K562 (cell line): ENCODE measurements around the gene ZNF275. TPM values are rescaled to one million over a fixed set of nuclear protein-coding genes. Genes with fewer than 3 reads are reported as not detected.
A peak's percentile ranks its signal among the peaks of the same experiment; 100 is the strongest.

Experiments
- ATAC-seq: fragments of 200-7000 bp; cut with Tn5 transposase; 3 replicates; pipeline ENCODE4 v1.9.1; 2020; ENCODE audit warnings: moderate library complexity
- BruUV-seq: library from RNA; stranded (reverse); fragments of 400-500 nt; replicated peaks from 2 replicates; lab custom pipeline; 2021; lab: Mats Ljungman, UMichigan
- CTCF ChIA-PET: fragments of 300-600 bp; formaldehyde crosslinking; extraction: SDS; loops from one replicate; lab custom pipeline; 2021; ENCODE audit warnings: low intra/inter-chr PET ratio; lab: Yijun Ruan, JAX
- POLR2A ChIA-PET: fragments of 300-600, 350-650 bp; sonication (Branson Sonifier 250); formaldehyde crosslinking; extraction: SDS; loops from one replicate; lab custom pipeline; 2021; ENCODE audit warnings: antibody characterized with exemption, inconsistent platforms; lab: Yijun Ruan, JAX
- DNase-seq, 4 experiments: peaks; one replicate each; pipeline versions ENCODE4 v3.0.0 to v3.0.0-alpha.2; 2011 to 2018; ENCODE audit warnings: low spot score in 3 of 4, mixed read lengths in 3 of 4; ENCODE audit errors: extremely low read depth in 1 of 4
- FAIRE-seq: peaks from 2 replicates; lab custom pipeline; 2011; peaks lifted over from hg19 to GRCh38; lab: Jason Lieb, UNC
- H2AFZ ChIP-seq: 2 replicates; pipeline ENCODE4 v1.6.0; 2011; ENCODE audit warnings: low read depth, low read length, control low read depth, inconsistent platforms
- H3K27ac ChIP-seq: fragments of 200-600 bp; 3 replicates; pipeline ENCODE4 v1.8.0; 2011; ENCODE audit warnings: low read depth, mild to moderate bottlenecking, control low read depth, inconsistent platforms, low read length, moderate library complexity, mixed read lengths; ENCODE audit errors: extremely low read depth
- H3K27me3 ChIP-seq, 2 experiments: fragments of 300-600 bp in 1 of 2; 2 replicates in 1 of 2; 3 replicates in 1 of 2; pipeline versions ENCODE4 v1.6.0 to v1.8.0; 2011; ENCODE audit warnings: inconsistent platforms in 2 of 2, low read length in 2 of 2, mild to moderate bottlenecking in 1 of 2, mixed read lengths in 1 of 2, moderate library complexity in 1 of 2; ENCODE audit not compliant: control insufficient read depth in 2 of 2, insufficient read depth in 2 of 2
- H3K36me3 ChIP-seq: fragments of 300-600 bp; 3 replicates; pipeline ENCODE4 v1.8.0; 2011; ENCODE audit warnings: mild to moderate bottlenecking, low read length, inconsistent platforms; ENCODE audit not compliant: control insufficient read depth, insufficient read depth
- H3K4me1 ChIP-seq, 2 experiments: fragments of 200-600 bp in 1 of 2; replicated peaks in 1 of 2; 2 replicates in 1 of 2; 3 replicates in 1 of 2; pipeline versions ENCODE4 v1.5.1 to v1.8.0; 2011; ENCODE audit warnings: inconsistent platforms in 2 of 2, low read length in 2 of 2, mild to moderate bottlenecking in 1 of 2, mixed read lengths in 1 of 2, moderate library complexity in 1 of 2; ENCODE audit not compliant: control insufficient read depth in 2 of 2, insufficient read depth in 2 of 2
- H3K4me2 ChIP-seq: 2 replicates; pipeline ENCODE4 v1.6.1; 2011; ENCODE audit warnings: low read length, control low read depth, inconsistent platforms, mixed read lengths; ENCODE audit not compliant: insufficient read depth
- H3K4me3 ChIP-seq: fragments of 200-600 bp; sonication (generic), shearing (Covaris generic); 2 replicates; pipeline ENCODE4 v1.5.1; 2016; ENCODE audit warnings: control low read depth, inconsistent platforms
- H3K79me2 ChIP-seq: fragments of 200-600 bp; 3 replicates; pipeline ENCODE4 v1.8.0; 2011; ENCODE audit warnings: low read length, inconsistent platforms; ENCODE audit not compliant: control insufficient read depth, insufficient read depth
- H3K9ac ChIP-seq, 2 experiments: 2 replicates each; pipeline versions ENCODE4 v1.6.0 to v1.6.1; 2011; ENCODE audit warnings: low read depth in 2 of 2, low read length in 2 of 2, control low read depth in 1 of 2, inconsistent platforms in 1 of 2, mild to moderate bottlenecking in 1 of 2, mixed read lengths in 1 of 2; ENCODE audit not compliant: insufficient read depth in 1 of 2
- H3K9me1 ChIP-seq: one replicate; pipeline ENCODE4 v1.6.0; 2011; ENCODE audit warnings: inconsistent platforms, mild to moderate bottlenecking, low read length, moderate library complexity; ENCODE audit not compliant: control insufficient read depth, insufficient read depth
- H3K9me3 ChIP-seq: replicated peaks from 2 replicates; pipeline ENCODE4 v1.5.1; 2011; ENCODE audit warnings: low read depth, low read length, inconsistent platforms; ENCODE audit not compliant: control insufficient read depth, insufficient read depth
- H4K20me1 ChIP-seq: replicated peaks from 2 replicates; pipeline ENCODE4 v1.6.1; 2011; ENCODE audit warnings: low read length, inconsistent platforms, mixed read lengths; ENCODE audit not compliant: control insufficient read depth, insufficient read depth
- FOSL1 ChIP-seq: fragments of 200-800 bp; sonication (Bioruptor generic); conservative IDR thresholded peaks from 2 replicates; pipeline ENCODE4 v1.6.1; 2016; ENCODE audit warnings: missing genetic modification characterization, missing compliant biosample characterization
- JUND ChIP-seq, 2 experiments: IDR thresholded peaks; 2 replicates in 1 of 2; 3 replicates in 1 of 2; pipeline ENCODE4 v1.6.1; 2011; ENCODE audit warnings: borderline replicate concordance in 2 of 2, low read depth in 2 of 2, low read length in 2 of 2, improper control_type of control experiment in 1 of 2, missing biosample characterization in 1 of 2, missing genetic modification characterization in 1 of 2, missing genetic modification reagents in 1 of 2
- ZNF146 ChIP-seq: IDR thresholded peaks from one replicate; pipeline ENCODE4 v1.6.1; 2018; ENCODE audit warnings: missing compliant biosample characterization; ENCODE audit not compliant: unreplicated experiment
- WGBS: fragments of 100-300 bp; shearing (Covaris generic); methylation state at CpG from one replicate; pipeline ENCODE4 v1.1.6; 2016; ENCODE audit warnings: low coverage, mixed read lengths; ENCODE audit not compliant: insufficient coverage; ENCODE audit errors: missing lambda C conversion rate; 5-methylcytosine and 5-hydroxymethylcytosine counted together
- in situ Hi-C: fragments of 300-500 bp; cut with MboI; formaldehyde crosslinking; loops from 4 replicates; pipeline ENCODE4 v1.15.0; 2018; ENCODE audit warnings: inconsistent platforms, mixed read lengths
- intact Hi-C: fragments of 100-400 bp; cut with micrococcal nuclease; formaldehyde crosslinking; loops from 2 replicates; pipeline ENCODE4 v1.14.2; 2022
- polyA plus RNA-seq, 8 experiments: library from polyadenylated mRNA; depleted of rRNA in 4 of 8; stranded (reverse) in 5 of 8; unstranded in 3 of 8; fragments of >200 nt; fragmentation: Nextera tagmentation in 2 of 8; fragmentation: Illumina TruSeq in 1 of 8; extraction: Ambion mirVana in 2 of 8; extraction: Trizol in 1 of 8; gene quantifications; 2 replicates each; pipeline versions ENCODE4 v1.2.1 to v1.2.3, GENCODE V29; 2011 to 2014; ENCODE audit warnings: inconsistent platforms in 1 of 8, missing spikeins in 1 of 8
- total RNA-seq, 7 experiments: library from RNA; depleted of rRNA in 6 of 7; stranded (reverse); fragments of >200 nt in 6 of 7; fragmentation: Illumina TruSeq in 2 of 7; extraction: Trizol in 2 of 7; gene quantifications; 2 replicates each; pipeline versions ENCODE4 v1.2.1 to v1.2.3, GENCODE V29; 2011 to 2021; ENCODE audit warnings: low replicate concordance in 1 of 7
- TF ChIP-seq, protein P1 (sequence below), 2 experiments: fragments of 450-650 bp in 1 of 2; sonication (generic) in 1 of 2; formaldehyde crosslinking in 1 of 2; IDR thresholded peaks in 1 of 2; conservative IDR thresholded peaks in 1 of 2; 2 replicates each; pipeline versions ENCODE4 v1.6.1 to v1.8.1; 2016 to 2023; ENCODE audit warnings: mild to moderate bottlenecking in 2 of 2, moderate library complexity in 2 of 2, inconsistent platforms in 1 of 2, missing genetic modification reagents in 1 of 2

ZNF275 gene
- total and polyA plus RNA-seq, 9 of the 15 experiments (the other 6 are each of a cell fraction or from before 2014, with no cell fraction given), result 2.1 to 19.1 (median 12.0) TPM

GRCh38 chrX:153336121-153336894 lies 2.4 kb downstream of the ZNF275 start:
- no peak for DNase-seq
- H3K79me2 ChIP-seq, result peaks cover 71% of the 10 kb centered on the region
- peaks cover 32 to 45% of the 10 kb centered on the region in 2 experiments for H3K4me1 ChIP-seq
- no peak overlapping the region; the same call in 2 of the 3 replicates for H3K27ac ChIP-seq
- peak; percentile 57; the same call in 1 of the 2 replicates for TF ChIP-seq JUND (IDR thresholded peaks at IDR 0.05; ENCODE audit: borderline replicate concordance, low read depth, low read length)
- TF ChIP-seq JUND (tag; IDR thresholded peaks at IDR 0.05; ENCODE audit: borderline replicate concordance, low read depth, low read length), result 0 out of 3 replicates have a peak, but pooled peaks have one; percentile 14
- TF ChIP-seq, protein P1, sequence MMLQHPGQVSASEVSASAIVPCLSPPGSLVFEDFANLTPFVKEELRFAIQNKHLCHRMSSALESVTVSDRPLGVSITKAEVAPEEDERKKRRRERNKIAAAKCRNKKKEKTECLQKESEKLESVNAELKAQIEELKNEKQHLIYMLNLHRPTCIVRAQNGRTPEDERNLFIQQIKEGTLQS (IDR thresholded peaks at IDR 0.05), result peak; percentile 66
- TF ChIP-seq, protein P1 (CRISPR knock-in tag; conservative IDR thresholded peaks at IDR 0.05), result no peak
- no peak for TF ChIP-seq ZNF146 (CRISPR knock-in tag)
- TF ChIP-seq FOSL1 (tag), result peak; percentile 28; the same call in 1 of the 2 replicates
- TF ChIP-seq, all 486 proteins: peak for 3
- Histone ChIP-seq H3K36me3 (peaks cover 47% of the 10 kb centered on the region; the same call in 2 of the 3 replicates), H3K9me3 (no peaks in the 10 kb centered on the region; the same call in 1 of the 2 replicates), H3K9me1 (no peaks in the 10 kb centered on the region), H3K4me3 (no peak overlapping the region), H3K27me3 (no peaks in the 10 kb centered on the region), H3K9ac (peak overlapping the region in 1 of 2 experiments; percentile 24; a peak in 1 of 4 replicates), H4K20me1 (0 out of 2 replicates have a peak, but pooled peaks cover 3% of the 10 kb centered on the region), H2AFZ (no peak overlapping the region), H3K4me2 (no peak overlapping the region)
- FAIRE-seq (no peak), ATAC-seq (no peak)
- in situ Hi-C loops (no loop called here), intact Hi-C loops (loop anchor here (5.0 kb wide), 1 partner anchor 46 kb away; no protein-coding TSS in a partner anchor)
- BruUV-seq, result no TSS peak
- POLR2A ChIA-PET, result no interaction called here
- WGBS, result 66% methylated on average over 10 of the region's 11 CpGs
- CTCF ChIA-PET, result no interaction called here
